HFFc6 (cell line): ENCODE results near the gene PRMT2. TPM values are rescaled to one million over a fixed set of nuclear protein-coding genes. Genes with fewer than 3 reads are reported as not detected.

Source experiments
- DNase-seq: peaks from one replicate; pipeline ENCODE4 v3.0.0-alpha.2; 2018
- H3K27ac Mint-ChIP-seq: 2 replicates; pipeline ENCODE4 v1.8.0; 2020; ENCODE audit warnings: mild to moderate bottlenecking, mixed read lengths
- H3K27me3 Mint-ChIP-seq: 2 replicates; pipeline ENCODE4 v1.8.0; 2021; ENCODE audit warnings: mild to moderate bottlenecking, moderate library complexity, mixed read lengths; ENCODE audit not compliant: insufficient read depth
- H3K36me3 Mint-ChIP-seq: 2 replicates; pipeline ENCODE4 v1.8.0; 2021; ENCODE audit warnings: low read depth, mixed read lengths
- H3K4me1 Mint-ChIP-seq: 2 replicates; pipeline ENCODE4 v1.8.0; 2020; ENCODE audit warnings: low read depth, mixed read lengths
- H3K4me3 Mint-ChIP-seq: 2 replicates; pipeline ENCODE4 v1.8.0; 2020; ENCODE audit warnings: mild to moderate bottlenecking, moderate library complexity, mixed read lengths
- H3K9me3 Mint-ChIP-seq: 2 replicates; pipeline ENCODE4 v1.8.0; 2020; ENCODE audit warnings: mild to moderate bottlenecking, mixed read lengths
- total RNA-seq, 6 experiments: library from RNA; stranded (reverse); fragmentation: NEBNext Ultra II Directional; extraction: Animal tissue kit (Norgen Biotek cat#: 25700); gene quantifications; 2 replicates in 1 of 6; 3 replicates in 5 of 6; pipeline ENCODE4 v1.2.3, GENCODE V29; 2021
- TF ChIP-seq, protein P1 (sequence below): fragments of 200-600 bp; sonication (generic); IDR thresholded peaks from 2 replicates; pipeline ENCODE4 v1.5.0; 2021; ENCODE audit warnings: antibody characterized with exemption, mild to moderate bottlenecking

The PRMT2 gene
- total RNA-seq, 6 experiments from 2014 or later, result 98.9 to 111 (median 105) TPM

DNA sequence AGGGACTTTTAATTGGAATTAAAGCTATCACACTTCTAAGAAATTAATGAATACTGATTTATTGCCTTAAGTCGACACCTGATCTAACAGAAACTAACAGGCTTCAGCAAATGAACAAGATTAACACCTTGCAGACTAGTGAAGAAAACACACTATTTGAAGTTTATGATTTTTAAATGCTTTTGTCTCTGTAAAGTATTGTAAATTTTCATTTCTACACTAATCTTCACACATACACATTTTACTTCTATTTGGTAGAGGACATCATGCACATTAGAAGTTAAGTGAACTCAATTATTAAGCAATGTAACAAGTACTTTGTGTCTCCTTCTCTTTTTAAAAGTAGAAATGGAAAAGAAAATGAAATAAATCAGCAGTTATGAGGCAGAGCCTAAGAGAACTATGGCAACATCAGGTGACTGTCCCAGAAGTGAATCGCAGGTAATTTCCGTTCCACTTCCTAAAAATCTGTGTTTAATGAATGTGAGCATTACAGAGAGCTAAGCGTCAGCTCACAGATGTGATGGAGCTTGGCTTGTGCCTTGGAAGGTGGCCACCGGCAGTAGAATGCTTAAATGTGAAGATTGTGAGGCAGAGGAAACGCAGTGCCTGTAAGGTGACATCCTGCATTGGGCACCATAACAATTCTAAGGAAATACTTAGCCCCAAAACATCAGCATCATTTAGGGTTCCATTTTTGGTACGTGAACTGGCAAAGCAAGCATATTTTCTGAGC is 1.2 kb downstream of the PRMT2 start:
- Mint-ChIP-seq H3K4me1 (peaks cover 64% of the 10 kb centered on the region), H3K36me3 (peaks cover 23% of the 10 kb centered on the region), H3K4me3 (peak overlapping the region; percentile 95), H3K27ac (peak overlapping the region; percentile 11; the same call in 1 of the 2 replicates), H3K27me3 (no peaks in the 10 kb centered on the region), H3K9me3 (no peaks in the 10 kb centered on the region)
- DNase-seq, result no peak
- TF ChIP-seq, protein P1, sequence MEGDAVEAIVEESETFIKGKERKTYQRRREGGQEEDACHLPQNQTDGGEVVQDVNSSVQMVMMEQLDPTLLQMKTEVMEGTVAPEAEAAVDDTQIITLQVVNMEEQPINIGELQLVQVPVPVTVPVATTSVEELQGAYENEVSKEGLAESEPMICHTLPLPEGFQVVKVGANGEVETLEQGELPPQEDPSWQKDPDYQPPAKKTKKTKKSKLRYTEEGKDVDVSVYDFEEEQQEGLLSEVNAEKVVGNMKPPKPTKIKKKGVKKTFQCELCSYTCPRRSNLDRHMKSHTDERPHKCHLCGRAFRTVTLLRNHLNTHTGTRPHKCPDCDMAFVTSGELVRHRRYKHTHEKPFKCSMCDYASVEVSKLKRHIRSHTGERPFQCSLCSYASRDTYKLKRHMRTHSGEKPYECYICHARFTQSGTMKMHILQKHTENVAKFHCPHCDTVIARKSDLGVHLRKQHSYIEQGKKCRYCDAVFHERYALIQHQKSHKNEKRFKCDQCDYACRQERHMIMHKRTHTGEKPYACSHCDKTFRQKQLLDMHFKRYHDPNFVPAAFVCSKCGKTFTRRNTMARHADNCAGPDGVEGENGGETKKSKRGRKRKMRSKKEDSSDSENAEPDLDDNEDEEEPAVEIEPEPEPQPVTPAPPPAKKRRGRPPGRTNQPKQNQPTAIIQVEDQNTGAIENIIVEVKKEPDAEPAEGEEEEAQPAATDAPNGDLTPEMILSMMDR, result no peak

DNA sequence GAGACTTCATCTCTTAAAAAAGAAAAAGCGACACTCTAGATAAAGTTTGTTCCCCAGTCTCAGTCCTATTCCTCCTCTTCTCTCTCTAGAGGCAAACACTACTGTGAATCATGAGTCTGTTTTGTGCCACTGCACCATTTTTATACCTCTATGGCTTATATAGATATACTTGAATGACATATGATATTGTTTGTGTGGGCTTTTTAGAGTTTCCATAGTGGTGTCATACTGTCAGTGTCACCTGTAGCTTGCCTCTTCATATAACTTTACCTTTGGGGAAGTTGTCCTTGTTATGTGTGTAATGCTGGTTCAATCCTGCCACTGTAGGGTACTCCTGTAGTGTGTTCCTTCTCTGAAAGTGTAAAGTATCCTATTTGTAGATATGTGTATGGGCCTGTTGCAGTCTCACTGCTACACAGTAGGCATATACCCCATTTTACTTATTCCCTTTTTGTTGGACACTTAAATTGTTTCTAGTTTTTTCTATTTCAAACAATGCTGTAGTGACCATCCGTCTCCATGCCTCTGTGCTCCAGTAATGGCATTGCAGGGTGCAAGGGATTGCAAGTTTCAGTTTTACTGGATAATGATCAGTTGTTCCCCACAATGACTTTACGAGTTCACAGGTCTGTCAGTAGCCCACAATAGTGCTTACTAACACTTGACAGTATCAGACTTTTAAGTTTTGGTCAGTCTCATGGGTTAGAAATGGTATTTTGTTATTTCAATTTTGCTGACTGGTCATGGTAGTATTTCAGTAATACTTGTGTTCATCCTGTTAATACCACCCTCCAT is 2.7 kb downstream of the PRMT2 start:
- DNase-seq, result no peak
- H3K27me3 Mint-ChIP-seq, result no peaks in the 10 kb centered on the region
- H3K4me1 Mint-ChIP-seq, result peaks cover 67% of the 10 kb centered on the region
- no peaks in the 10 kb centered on the region for H3K9me3 Mint-ChIP-seq
- peaks cover 26% of the 10 kb centered on the region for H3K36me3 Mint-ChIP-seq
- 0 out of 2 replicates have a peak overlapping the region, but pooled peaks have one; percentile 26 for H3K27ac Mint-ChIP-seq
- TF ChIP-seq, protein P1, result no peak
- peak overlapping the region; percentile 95 for H3K4me3 Mint-ChIP-seq

DNA sequence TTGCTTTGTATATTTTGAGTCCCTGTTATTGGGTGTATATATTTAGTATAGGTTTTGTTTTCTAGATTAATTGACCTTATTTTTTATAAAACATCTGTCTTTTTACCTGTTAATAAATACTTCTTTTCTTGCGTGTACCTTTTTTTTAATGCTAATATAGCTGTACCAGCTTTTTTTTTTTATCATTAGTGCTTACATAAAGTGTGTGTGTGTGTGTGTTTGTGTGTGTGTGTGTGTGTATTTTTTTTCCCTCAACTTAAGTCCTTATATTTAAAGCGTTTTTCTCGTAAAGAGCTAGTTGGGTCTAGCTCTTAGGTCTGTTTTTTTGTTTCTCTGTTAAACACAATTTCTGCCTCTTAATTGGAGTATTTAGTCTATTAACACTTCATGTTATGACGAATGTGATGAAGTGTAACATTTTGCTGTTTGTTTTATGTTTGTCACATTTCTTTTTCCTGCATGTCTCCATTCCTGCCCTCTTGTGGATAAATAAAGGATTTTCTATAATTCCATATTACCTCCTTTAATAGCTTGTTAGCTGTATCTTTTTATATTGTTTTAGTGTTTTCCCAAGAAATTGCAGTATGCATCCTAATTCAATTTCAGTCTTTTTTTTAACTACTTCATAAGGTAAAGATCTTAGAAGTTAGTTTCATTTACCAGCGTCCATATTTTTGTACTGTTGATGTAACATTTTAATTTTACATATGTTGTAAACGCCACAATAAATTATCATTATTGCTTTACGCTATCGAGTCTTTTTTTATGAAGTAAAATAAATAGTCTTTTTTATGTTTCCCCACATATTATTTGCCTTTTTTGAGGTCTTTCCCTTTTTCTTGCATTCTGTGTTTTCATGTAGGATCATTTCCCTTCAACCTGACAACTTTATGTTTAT is 4.3 kb downstream of the PRMT2 start:
- peaks cover 61% of the 10 kb centered on the region for H3K4me1 Mint-ChIP-seq
- TF ChIP-seq, protein P1, result peak; percentile 74
- peak overlapping the region; percentile 40 for H3K4me3 Mint-ChIP-seq
- H3K9me3 Mint-ChIP-seq, result no peaks in the 10 kb centered on the region
- H3K27me3 Mint-ChIP-seq, result no peaks in the 10 kb centered on the region
- DNase-seq, result peak; percentile 25
- peaks cover 34% of the 10 kb centered on the region for H3K36me3 Mint-ChIP-seq
- H3K27ac Mint-ChIP-seq, result no peak overlapping the region

DNA sequence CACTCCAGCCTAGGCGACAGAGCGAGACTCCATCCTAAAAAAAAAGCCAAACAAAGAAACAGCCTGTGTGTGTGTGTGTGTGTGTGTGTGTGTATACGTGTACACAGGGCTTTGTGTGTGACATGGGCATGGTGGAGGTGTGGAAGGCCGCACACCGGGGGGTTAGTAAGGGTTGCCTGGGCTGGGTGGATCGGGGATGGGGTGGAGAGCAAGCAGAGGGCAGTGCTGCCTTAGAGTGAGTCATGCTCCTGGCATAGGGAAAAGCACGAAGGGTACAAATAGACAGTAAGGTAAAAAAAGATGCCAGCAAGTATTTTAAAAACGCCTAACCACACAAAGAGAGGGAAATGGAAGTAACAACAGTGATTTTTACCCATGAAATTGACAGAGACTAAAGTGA is 6.2 kb downstream of the PRMT2 start:
- Mint-ChIP-seq H3K4me1 (peaks cover 51% of the 10 kb centered on the region), H3K4me3 (no peak overlapping the region), H3K36me3 (peaks cover 35% of the 10 kb centered on the region), H3K27ac (peak overlapping the region; percentile 36), H3K27me3 (no peaks in the 10 kb centered on the region), H3K9me3 (no peaks in the 10 kb centered on the region)
- TF ChIP-seq, protein P1, result no peak
- DNase-seq, result no peak

DNA sequence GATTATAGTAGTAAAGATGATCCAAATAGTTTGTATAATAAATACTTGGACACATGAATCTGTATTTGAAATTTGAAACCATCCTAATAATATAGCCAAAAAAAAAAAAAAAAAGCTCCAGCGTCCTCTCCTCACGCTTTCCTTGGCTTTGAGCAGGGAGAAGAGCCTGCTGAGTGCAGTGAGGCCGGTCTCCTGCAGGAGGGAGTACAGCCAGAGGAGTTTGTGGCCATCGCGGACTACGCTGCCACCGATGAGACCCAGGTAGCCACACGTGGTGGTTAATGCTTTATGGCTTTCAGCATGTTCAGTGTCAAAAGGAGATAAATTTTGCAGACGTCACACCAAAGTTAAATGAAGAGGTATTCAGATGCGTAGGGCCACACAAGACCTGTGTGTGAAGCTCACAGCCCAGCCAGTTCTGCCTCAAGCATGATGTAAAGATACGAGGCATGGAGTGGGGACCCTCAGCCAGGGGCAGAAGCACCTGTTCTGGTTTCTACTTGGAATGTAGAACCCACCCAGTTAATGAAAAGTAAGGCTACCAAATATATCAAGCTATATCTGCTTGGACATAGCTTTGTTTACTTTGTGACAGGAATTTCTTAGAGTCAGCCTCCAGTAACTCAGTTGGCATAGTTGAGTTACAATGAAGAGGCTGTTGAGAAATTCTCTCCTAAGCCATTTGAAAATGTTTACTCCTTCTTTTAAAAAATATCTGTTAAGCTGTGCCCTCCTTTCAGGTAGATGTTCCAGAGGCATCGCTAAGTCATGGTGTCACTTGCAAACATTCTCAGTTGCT is 8.1 kb downstream of the PRMT2 start:
- Mint-ChIP-seq H3K27ac (no peak overlapping the region), H3K27me3 (no peaks in the 10 kb centered on the region), H3K9me3 (no peaks in the 10 kb centered on the region), H3K4me1 (peaks cover 32% of the 10 kb centered on the region), H3K4me3 (no peak overlapping the region), H3K36me3 (peaks cover 34% of the 10 kb centered on the region)
- no peak for DNase-seq
- TF ChIP-seq, protein P1, result no peak
